CD14-positive monocyte (primary cell): ENCODE data around the gene KCNMA1. TPM values are rescaled to one million over a fixed set of nuclear protein-coding genes. Genes with fewer than 3 reads are reported as not detected.

Experiments used
- DNase-seq, 3 donors: peaks; one replicate each; pipeline ENCODE4 v3.0.0-alpha.2; 2011 to 2022
- H2AFZ ChIP-seq: 2 replicates; pipeline ENCODE4 v1.6.0; 2012; ENCODE audit warnings: mild to moderate bottlenecking, low read depth, low read length, inconsistent platforms; ENCODE audit not compliant: insufficient read depth, poor library complexity, severe bottlenecking
- H3K27ac ChIP-seq, 2 donors: 1 replicate in 1 of 2; 2 replicates in 1 of 2; pipeline ENCODE4 v1.5.1; 2012 to 2013; ENCODE audit warnings: low read length in 2 of 2, control low read depth in 1 of 2, inconsistent platforms in 1 of 2, low read depth in 1 of 2, mild to moderate bottlenecking in 1 of 2
- H3K27me3 ChIP-seq, 2 donors: one replicate each; pipeline versions ENCODE4 v1.6.0 to v1.6.1; 2011 to 2013; ENCODE audit warnings: low read length in 2 of 2; ENCODE audit not compliant: control insufficient read depth in 2 of 2, insufficient read depth in 2 of 2
- H3K36me3 ChIP-seq, 2 donors: replicated peaks in 1 of 2; 1 replicate in 1 of 2; 2 replicates in 1 of 2; pipeline versions ENCODE4 v1.5.1 to v1.6.1; 2012 to 2013; ENCODE audit warnings: low read length in 2 of 2, control low read depth in 1 of 2, inconsistent platforms in 1 of 2, mild to moderate bottlenecking in 1 of 2; ENCODE audit not compliant: insufficient read depth in 2 of 2, control insufficient read depth in 1 of 2
- H3K4me1 ChIP-seq, 2 donors: 1 replicate in 1 of 2; 2 replicates in 1 of 2; pipeline versions ENCODE4 v1.5.1 to v1.6.1; 2012 to 2013; ENCODE audit warnings: low read length in 2 of 2, control low read depth in 1 of 2, inconsistent platforms in 1 of 2, mild to moderate bottlenecking in 1 of 2, moderate library complexity in 1 of 2; ENCODE audit not compliant: insufficient read depth in 2 of 2, control insufficient read depth in 1 of 2
- H3K4me2 ChIP-seq: replicated peaks from 2 replicates; pipeline ENCODE3; 2012; ENCODE audit warnings: low read length, moderate library complexity, mild to moderate bottlenecking; ENCODE audit not compliant: poor library complexity, severe bottlenecking; ENCODE audit errors: extremely low read depth
- H3K4me3 ChIP-seq, 3 experiments: fragments of 200-600 bp in 1 of 3; sonication (generic) in 1 of 3; replicated peaks in 1 of 3; 1 replicate in 2 of 3; 2 replicates in 1 of 3; pipeline ENCODE4 v1.5.1; 2011 to 2013; ENCODE audit warnings: low read length in 3 of 3, mild to moderate bottlenecking in 3 of 3, control low read depth in 2 of 3, low read depth in 2 of 3, inconsistent platforms in 1 of 3, moderate library complexity in 1 of 3
- H3K79me2 ChIP-seq: 2 replicates; pipeline ENCODE4 v1.6.0; 2012; ENCODE audit warnings: mild to moderate bottlenecking, control low read depth, inconsistent platforms, low read length, moderate library complexity; ENCODE audit not compliant: insufficient read depth
- H3K9ac ChIP-seq: 2 replicates; pipeline ENCODE4 v1.6.0; 2017; ENCODE audit warnings: low read length, mild to moderate bottlenecking; ENCODE audit not compliant: insufficient read depth, poor library complexity, severe bottlenecking
- H3K9me3 ChIP-seq, 2 donors: replicated peaks in 1 of 2; 1 replicate in 1 of 2; 2 replicates in 1 of 2; pipeline versions ENCODE4 v1.5.1 to v1.6.1; 2012 to 2013; ENCODE audit warnings: low read length in 2 of 2, control low read depth in 1 of 2; ENCODE audit not compliant: control insufficient read depth in 1 of 2, insufficient read depth in 1 of 2
- H4K20me1 ChIP-seq: 2 replicates; pipeline ENCODE4 v1.6.0; 2012; ENCODE audit warnings: mild to moderate bottlenecking, low read length, control low read depth, moderate library complexity; ENCODE audit not compliant: insufficient read depth
- H3K27ac Mint-ChIP-seq, 7 donors: one replicate each; pipeline ENCODE4 v1.8.0; 2020; ENCODE audit warnings: mild to moderate bottlenecking in 7 of 7, mixed read lengths in 7 of 7, moderate library complexity in 6 of 7, inconsistent platforms in 2 of 7
- H3K27me3 Mint-ChIP-seq, 3 donors: one replicate each; pipeline ENCODE4 v1.8.0; 2021 to 2022; ENCODE audit warnings: low read depth in 3 of 3, mild to moderate bottlenecking in 3 of 3, mixed read lengths in 3 of 3, moderate library complexity in 3 of 3, inconsistent platforms in 1 of 3
- H3K36me3 Mint-ChIP-seq, 2 donors: one replicate each; pipeline ENCODE4 v1.8.0; 2020; ENCODE audit warnings: mixed read lengths in 2 of 2, inconsistent platforms in 1 of 2, mild to moderate bottlenecking in 1 of 2
- H3K4me1 Mint-ChIP-seq: one replicate; pipeline ENCODE4 v1.8.0; 2020; ENCODE audit warnings: mild to moderate bottlenecking, mixed read lengths
- H3K4me3 Mint-ChIP-seq, 2 donors: one replicate each; pipeline ENCODE4 v1.8.0; 2020; ENCODE audit warnings: mild to moderate bottlenecking in 2 of 2, mixed read lengths in 2 of 2, moderate library complexity in 1 of 2
- H3K9me3 Mint-ChIP-seq, 7 donors: one replicate each; pipeline ENCODE4 v1.8.0; 2020 to 2022; ENCODE audit warnings: mixed read lengths in 7 of 7, mild to moderate bottlenecking in 6 of 7, moderate library complexity in 6 of 7, inconsistent platforms in 2 of 7
- WGBS: methylation state at CpG from one replicate; pipeline ENCODE4 v1.1.5; 2013; ENCODE audit warnings: missing lambda C conversion rate; ENCODE audit not compliant: insufficient coverage; 5-methylcytosine and 5-hydroxymethylcytosine counted together
- intact Hi-C, 2 donors: fragments of 100-400 bp; cut with micrococcal nuclease; formaldehyde crosslinking; loops; one replicate each; pipeline versions ENCODE4 v1.15.0 to v1.15.1; 2023
- polyA plus RNA-seq, 3 donors: library from polyadenylated mRNA; depleted of rRNA in 1 of 3; unstranded in 2 of 3; stranded (reverse) in 1 of 3; fragments of 300-500 nt in 2 of 3; fragments of >200 nt in 1 of 3; fragmentation: Illumina TruSeq in 2 of 3; gene quantifications; 1 replicate in 2 of 3; 2 replicates in 1 of 3; pipeline ENCODE4 v1.2.3, GENCODE V29; 2012 to 2021
- TF ChIP-seq, protein P1 (sequence below): fragments of 200-600 bp; IDR thresholded peaks from one replicate; pipeline ENCODE4 v1.8.0; 2022; ENCODE audit warnings: antibody characterized with exemption, mild to moderate bottlenecking

KCNMA1 gene
- polyA plus RNA-seq, 3 donors, result 0.11 to 1.0 TPM; not detected in 1

DNA sequence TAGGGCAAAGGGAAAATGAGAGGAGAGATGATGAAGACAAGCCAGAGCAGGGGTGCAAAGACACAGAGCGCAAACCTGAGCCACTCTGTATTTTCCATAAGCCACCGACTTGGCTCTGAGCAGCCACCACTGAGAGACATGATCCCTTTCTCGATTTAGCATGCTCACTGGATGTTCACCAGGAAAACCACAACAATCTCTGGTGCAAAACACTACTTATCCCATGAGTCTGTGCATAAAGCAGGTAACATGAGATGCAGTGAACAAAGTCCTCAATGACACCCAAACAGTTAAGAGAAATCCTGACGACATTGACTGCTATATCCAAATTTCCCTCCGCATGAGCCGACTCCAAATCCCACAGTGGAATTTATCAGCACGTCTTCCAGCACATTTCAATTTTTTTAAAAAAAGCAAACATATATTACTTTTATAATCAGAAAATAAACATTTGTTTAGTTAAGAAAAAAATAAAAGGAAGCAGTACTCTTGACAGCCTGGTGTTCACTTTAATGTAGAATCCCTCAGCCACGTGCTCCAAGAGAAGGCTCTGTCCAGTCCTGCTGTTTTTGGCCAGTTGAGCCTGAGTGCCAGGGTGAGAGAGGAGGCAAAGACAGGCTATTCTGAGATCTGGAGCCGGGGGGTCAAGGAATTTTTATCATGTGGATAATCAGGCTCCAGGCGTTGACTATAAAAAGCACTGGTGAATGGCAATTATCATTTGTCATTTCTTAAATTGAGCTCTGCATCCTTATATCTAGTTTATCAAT lies 238.4 kb downstream of the KCNMA1 start:
- no peaks in the 10 kb centered on the region for H3K4me1 Mint-ChIP-seq
- Histone ChIP-seq H3K27ac (no peak overlapping the region), H2AFZ (no peak overlapping the region), H3K4me3 (no peak overlapping the region), H3K36me3 (no peaks in the 10 kb centered on the region), H3K9ac (no peak overlapping the region), H3K79me2 (no peaks in the 10 kb centered on the region), H3K9me3 (no peaks in the 10 kb centered on the region), H3K27me3 (no peaks in the 10 kb centered on the region), H3K4me1 (no peaks in the 10 kb centered on the region), H4K20me1 (no peaks in the 10 kb centered on the region), H3K4me2 (no peak overlapping the region)
- H3K27ac Mint-ChIP-seq, result no peak overlapping the region
- no peak overlapping the region for H3K4me3 Mint-ChIP-seq
- peaks cover 0 to 2% (median 0%) of the 10 kb centered on the region in 7 donors for H3K9me3 Mint-ChIP-seq
- H3K36me3 Mint-ChIP-seq, result no peaks in the 10 kb centered on the region
- H3K27me3 Mint-ChIP-seq, result peaks cover 7 to 17% (median 14%) of the 10 kb centered on the region in 3 donors
- no peak for DNase-seq
- intact Hi-C loops, result loop anchor here in 1 of 2 donors (10.0 kb wide), 1 partner anchor 224 kb away; no protein-coding TSS in a partner anchor
- WGBS, result 96% methylated on average over 6 of the region's 10 CpGs
- TF ChIP-seq, protein P1, sequence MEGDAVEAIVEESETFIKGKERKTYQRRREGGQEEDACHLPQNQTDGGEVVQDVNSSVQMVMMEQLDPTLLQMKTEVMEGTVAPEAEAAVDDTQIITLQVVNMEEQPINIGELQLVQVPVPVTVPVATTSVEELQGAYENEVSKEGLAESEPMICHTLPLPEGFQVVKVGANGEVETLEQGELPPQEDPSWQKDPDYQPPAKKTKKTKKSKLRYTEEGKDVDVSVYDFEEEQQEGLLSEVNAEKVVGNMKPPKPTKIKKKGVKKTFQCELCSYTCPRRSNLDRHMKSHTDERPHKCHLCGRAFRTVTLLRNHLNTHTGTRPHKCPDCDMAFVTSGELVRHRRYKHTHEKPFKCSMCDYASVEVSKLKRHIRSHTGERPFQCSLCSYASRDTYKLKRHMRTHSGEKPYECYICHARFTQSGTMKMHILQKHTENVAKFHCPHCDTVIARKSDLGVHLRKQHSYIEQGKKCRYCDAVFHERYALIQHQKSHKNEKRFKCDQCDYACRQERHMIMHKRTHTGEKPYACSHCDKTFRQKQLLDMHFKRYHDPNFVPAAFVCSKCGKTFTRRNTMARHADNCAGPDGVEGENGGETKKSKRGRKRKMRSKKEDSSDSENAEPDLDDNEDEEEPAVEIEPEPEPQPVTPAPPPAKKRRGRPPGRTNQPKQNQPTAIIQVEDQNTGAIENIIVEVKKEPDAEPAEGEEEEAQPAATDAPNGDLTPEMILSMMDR, result no peak

DNA sequence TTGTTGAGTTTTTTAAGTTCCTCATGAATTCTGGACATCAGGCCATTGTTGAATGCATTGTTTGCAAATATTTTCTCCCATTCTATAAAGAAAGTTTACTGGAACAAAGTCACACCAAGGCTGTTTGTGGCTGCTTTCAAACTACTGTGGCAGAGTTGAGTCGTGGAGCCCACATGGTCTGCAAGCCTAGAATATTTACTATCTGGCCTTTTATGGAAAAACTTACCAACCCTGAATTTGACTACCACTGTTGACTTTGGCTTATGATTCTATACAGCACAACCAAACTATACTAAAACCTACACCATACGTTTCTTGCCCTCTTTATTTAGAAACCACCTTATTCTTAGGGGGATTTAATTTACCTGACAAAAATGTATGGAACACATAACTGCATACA lies 239.1 kb downstream of the KCNMA1 start:
- H3K27me3 Mint-ChIP-seq, result peaks cover 7 to 17% (median 16%) of the 10 kb centered on the region in 3 donors
- TF ChIP-seq, protein P1, result no peak
- no peaks in the 10 kb centered on the region for H3K27me3 ChIP-seq
- H3K4me2 ChIP-seq, result no peak overlapping the region
- no peak for DNase-seq
- no peaks in the 10 kb centered on the region for H3K4me1 Mint-ChIP-seq
- H3K4me1 ChIP-seq, result no peaks in the 10 kb centered on the region
- intact Hi-C loops, result loop anchor here in 1 of 2 donors (10.0 kb wide), 1 partner anchor 224 kb away; no protein-coding TSS in a partner anchor
- no peak overlapping the region for H2AFZ ChIP-seq
- no peak overlapping the region for H3K4me3 Mint-ChIP-seq
- H4K20me1 ChIP-seq, result no peaks in the 10 kb centered on the region
- no peak overlapping the region for H3K27ac ChIP-seq
- peaks cover 0 to 2% (median 0%) of the 10 kb centered on the region in 7 donors for H3K9me3 Mint-ChIP-seq
- 100% methylated on average over 1 of the region's 2 CpGs for WGBS
- H3K36me3 Mint-ChIP-seq, result no peaks in the 10 kb centered on the region
- no peak overlapping the region for H3K4me3 ChIP-seq
- H3K9ac ChIP-seq, result no peak overlapping the region
- H3K27ac Mint-ChIP-seq, result no peak overlapping the region
- no peaks in the 10 kb centered on the region for H3K79me2 ChIP-seq
- H3K36me3 ChIP-seq, result no peaks in the 10 kb centered on the region
- no peaks in the 10 kb centered on the region for H3K9me3 ChIP-seq
